ENCODE data around the gene TLE5.
"Not testable (repeated sequence)": the region's sequence is repeated elsewhere in the genome, so short reads cannot be mapped to it uniquely, and the experiment has no call there.

The TLE5 gene

GRCh38 chr19:3012059-3012458 lies 50.2 kb downstream of the TLE5 start:
- DNase-seq (ENCODE audit: low read depth, low spot score); H3K4me3 ChIP-seq (ENCODE audit: low read length): not testable (repeated sequence)

GRCh38 chr19:3010871-3011270 lies 51.4 kb downstream of the TLE5 start:
- no peak for DNase-seq (ENCODE audit: low read depth, low spot score)
- H3K4me3 ChIP-seq (ENCODE audit: low read length): no peak overlapping the region

- no peak overlapping the region for H3K4me3 ChIP-seq (ENCODE audit: low read length)
- DNase-seq (ENCODE audit: low read depth, low spot score): no peak
Observed at GRCh38 chr19:3008994-3009393, 53.3 kb downstream of the TLE5 start.

GRCh38 chr19:3007975-3008374 lies 54.3 kb downstream of the TLE5 start:
- no peak for DNase-seq (ENCODE audit: low read depth, low spot score)
- no peak overlapping the region for H3K4me3 ChIP-seq (ENCODE audit: low read length)

GRCh38 chr19:3006075-3006767 lies 56.1 kb downstream of the TLE5 start:
- DNase-seq (ENCODE audit: low read depth, low spot score): no peak
- H3K4me3 ChIP-seq (ENCODE audit: low read length): no peak overlapping the region

- DNase-seq (ENCODE audit: low read depth, low spot score): no peak
- no peak overlapping the region for H3K4me3 ChIP-seq (ENCODE audit: low read length)
Observed at GRCh38 chr19:3005345-3005744, 57.0 kb downstream of the TLE5 start.

GRCh38 chr19:3004522-3004921 lies 57.8 kb downstream of the TLE5 start:
- no peak overlapping the region for H3K4me3 ChIP-seq (ENCODE audit: low read length)
- no peak for DNase-seq (ENCODE audit: low read depth, low spot score)

- no peak for DNase-seq (ENCODE audit: low read depth, low spot score)
- no peak overlapping the region for H3K4me3 ChIP-seq (ENCODE audit: low read length)
Observed at GRCh38 chr19:3003046-3003445, 59.2 kb downstream of the TLE5 start.

Measured in Jurkat, Clone E6-1 (cell line).